Left hindlimb (tissue), 1 donor: ENCODE measurements around the gene BTNL9.
"Not testable (repeated sequence)": the region's sequence is repeated elsewhere in the genome, so short reads cannot be mapped to it uniquely, and the experiment has no call there.

Experiments
- DNase-seq: peaks from one replicate; pipeline ENCODE4 v3.0.0-alpha.2; 2018

The BTNL9 gene

GRCh38 chr5:181063514-181063913 lies 23.4 kb downstream of the BTNL9 start:
- DNase-seq: no peak

- no peak for DNase-seq
These were observed 24.9 kb downstream of the BTNL9 start for GRCh38 chr5:181064987-181065386.

DNA sequence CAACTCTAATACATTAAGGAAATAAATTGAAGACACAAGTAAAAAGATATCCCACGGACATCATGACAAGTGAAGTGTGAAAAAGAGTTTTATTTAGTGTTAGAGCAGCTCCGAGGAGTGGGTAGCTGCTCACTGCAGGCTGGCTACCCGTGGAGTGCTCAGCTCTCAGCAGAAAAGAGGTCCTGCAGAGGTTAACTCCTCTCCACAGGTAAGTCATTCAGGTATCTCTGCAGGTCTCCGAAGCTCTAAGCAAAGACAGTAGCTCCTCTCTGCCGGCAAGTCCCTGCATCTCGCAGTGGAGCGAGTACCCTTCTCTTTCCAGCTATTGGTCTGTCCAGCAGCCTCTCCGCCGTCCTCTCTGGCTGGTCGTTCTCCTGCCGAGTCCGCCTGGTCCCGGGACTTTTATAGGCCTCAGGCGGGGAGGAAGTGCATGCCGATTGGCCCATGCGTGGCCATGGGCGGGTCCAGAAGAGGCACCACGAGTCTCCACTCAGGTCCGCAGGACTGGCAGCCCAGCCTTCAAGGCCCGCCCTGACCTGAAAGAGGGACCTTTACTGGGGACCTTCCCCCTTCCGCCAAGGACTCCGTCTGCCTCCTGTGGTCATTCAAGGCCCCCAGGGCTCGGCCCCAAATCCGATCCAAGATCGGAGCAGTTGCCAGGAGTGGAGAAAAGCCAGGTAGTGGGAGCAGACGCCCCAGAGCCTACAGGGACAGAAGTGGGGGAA lies 29.9 kb downstream of the BTNL9 start:
- DNase-seq: no peak

GRCh38 chr5:181070523-181070922 lies 30.5 kb downstream of the BTNL9 start:
- DNase-seq: no peak

- DNase-seq: no peak
These were observed 31.2 kb downstream of the BTNL9 start for GRCh38 chr5:181071257-181071656.

- no peak for DNase-seq
These were observed 36.9 kb downstream of the BTNL9 start for GRCh38 chr5:181076920-181077319.

- no peak for DNase-seq
These were observed 41.9 kb downstream of the BTNL9 start for GRCh38 chr5:181081989-181082388.

DNA sequence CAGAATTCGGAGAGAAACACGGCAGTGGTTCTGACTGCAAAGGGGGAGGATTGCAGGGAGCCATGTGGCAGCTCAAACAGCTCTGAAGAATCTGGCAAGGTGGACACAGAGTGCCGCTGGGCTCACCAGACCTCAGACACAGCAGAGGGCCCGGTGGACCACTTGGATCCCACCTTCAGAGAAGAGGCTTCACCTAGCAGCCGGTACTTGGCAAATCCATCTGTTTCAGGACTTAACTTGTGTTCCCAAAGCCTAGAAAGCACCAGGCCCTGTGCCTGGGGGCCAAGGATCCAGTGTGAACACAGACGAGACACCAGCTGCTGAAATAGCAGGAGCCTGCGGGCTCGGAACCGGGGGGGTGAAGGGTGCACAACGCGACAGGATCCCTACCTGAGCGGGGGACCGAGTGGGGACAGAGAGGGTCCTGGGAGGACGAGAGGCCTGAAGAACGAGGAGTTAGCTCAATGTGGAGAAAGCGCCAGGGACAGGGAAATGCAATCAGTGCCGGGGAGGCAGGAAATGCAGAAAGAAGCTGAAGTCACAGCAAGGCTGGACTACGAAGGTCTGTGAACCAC lies 44.6 kb downstream of the BTNL9 start:
- no peak for DNase-seq

GRCh38 chr5:181086026-181086883 lies 46.2 kb downstream of the BTNL9 start:
- DNase-seq: no peak

- DNase-seq: no peak
These were observed 46.8 kb downstream of the BTNL9 start for GRCh38 chr5:181086884-181087205.

GRCh38 chr5:181087309-181087708 lies 47.2 kb downstream of the BTNL9 start:
- DNase-seq: no peak

DNA sequence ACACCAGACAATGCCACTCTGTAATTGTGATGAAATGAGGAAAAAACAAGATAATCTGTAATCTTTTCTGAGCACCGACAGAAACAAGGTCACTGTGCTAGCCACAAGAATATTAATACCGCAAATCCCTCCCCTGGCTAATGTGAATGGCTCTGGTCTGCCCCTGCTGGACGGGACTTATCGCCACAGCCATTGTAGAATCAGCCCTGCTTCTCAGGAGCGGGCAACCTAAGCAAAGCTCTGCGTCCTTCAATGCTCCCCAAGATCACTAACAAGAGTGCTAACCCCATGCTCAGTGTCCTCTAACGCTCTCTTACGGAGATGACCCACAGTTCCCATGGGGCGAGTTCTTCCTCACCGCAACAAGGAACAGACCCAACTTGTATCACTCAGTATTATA lies 48.2 kb downstream of the BTNL9 start:
- no peak for DNase-seq

DNA sequence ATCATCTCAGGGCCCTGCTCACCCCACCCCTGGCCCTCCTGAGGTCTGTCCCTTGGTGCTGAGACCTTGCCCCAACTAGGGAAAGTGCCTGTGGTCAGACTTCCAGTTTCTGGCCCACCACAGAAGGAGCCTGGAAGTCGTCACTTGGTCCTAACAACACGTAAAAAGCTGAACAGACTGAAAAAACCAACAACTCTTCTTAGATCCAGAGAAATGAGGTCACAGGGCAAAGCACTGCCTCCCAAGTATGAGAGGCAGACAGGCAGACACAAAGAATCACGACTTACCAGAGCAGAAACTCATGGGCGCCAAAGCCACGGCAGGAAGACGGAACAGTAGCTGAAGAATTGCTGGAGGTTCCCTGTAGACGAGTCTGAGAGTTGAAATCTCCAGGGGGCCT lies 52.4 kb downstream of the BTNL9 start:
- DNase-seq: no peak

- DNase-seq: not testable (repeated sequence)
These were observed 55.1 kb downstream of the BTNL9 start for GRCh38 chr5:181095162-181095561.

- not testable (repeated sequence) for DNase-seq
These were observed 56.8 kb downstream of the BTNL9 start for GRCh38 chr5:181096721-181097382.

DNA sequence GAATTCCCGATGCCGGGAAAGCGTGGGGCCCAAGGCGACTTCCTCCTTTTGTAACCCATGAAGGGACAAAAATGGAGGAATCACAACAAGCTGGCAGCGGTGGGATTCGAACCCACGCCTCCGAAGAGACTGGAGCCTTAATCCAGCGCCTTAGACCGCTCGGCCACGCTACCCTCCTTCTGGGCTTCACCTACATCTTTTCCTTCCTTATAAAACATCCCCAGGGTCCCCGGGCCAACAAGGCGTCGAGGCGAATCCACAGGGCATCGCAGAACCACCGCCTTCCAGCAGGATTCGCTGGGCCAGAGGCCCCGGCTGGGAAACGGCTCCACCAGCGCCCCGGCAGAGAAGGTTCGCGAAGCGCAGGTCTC lies 57.3 kb downstream of the BTNL9 start:
- not testable (repeated sequence) for DNase-seq

GRCh38 chr5:181097759-181098491 lies 57.9 kb downstream of the BTNL9 start:
- not testable (repeated sequence) for DNase-seq

DNA sequence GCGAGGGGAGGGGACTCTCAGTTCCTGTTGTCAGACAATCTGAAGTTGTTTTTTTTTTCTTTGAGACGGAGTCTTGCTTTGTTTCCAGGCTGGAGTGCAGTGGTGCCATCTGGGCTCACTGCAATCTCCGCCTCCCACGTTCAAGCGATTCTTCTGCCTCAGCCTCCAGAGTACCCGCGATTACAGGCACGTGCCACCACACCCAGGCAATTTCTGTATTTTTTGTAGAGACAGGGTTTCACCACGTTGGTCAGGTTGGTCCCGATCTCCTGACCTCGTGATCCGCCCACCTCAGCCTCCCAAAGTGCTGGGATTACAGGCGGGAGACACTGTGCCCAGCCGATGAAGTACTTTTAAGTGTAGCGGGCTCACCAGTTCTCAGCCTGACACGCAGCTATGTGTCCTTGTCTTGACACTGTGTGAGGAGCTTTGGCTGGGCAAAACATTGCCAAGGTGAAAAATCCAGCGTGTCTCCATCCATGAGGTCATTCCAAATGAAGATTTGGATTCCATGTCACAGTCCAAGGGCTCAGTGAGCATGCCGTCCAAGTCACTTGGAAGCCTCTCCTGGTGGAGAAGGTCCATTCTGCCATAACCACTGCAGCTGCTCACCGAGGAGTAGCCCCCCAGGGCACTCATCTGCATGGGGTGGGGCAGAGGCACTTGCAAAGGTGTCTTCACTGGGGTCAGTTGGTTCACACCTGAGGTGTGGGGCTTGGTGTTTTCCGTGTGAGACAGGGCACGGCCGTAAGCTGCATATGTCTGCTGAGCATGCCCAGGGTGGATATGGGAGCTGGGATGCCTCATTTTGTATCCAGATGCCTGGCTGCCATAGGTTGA lies 58.9 kb downstream of the BTNL9 start:
- DNase-seq: no peak

DNA sequence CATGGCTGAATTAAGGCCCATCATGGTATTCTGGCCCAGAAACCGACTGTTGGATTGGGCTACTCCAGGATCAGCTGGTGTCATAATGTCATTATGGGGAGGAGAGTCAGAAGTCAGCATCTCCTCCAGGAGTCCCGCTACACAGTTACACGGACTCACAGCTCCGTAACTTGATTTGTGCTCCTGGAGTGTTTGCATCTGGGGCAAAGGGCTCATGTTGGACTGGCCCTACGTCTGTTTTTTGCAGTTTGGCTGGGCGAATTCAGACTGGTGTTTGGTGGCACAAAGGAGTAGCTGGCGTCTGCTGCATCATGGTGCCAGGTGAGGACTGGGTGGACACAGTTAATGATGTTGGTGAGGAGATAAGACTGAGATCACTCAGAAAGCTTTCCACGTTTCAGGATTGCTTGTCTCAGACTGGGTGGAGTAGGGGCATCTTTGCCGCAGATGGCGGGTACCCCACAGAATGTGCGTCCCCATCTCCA lies 59.6 kb downstream of the BTNL9 start:
- no peak for DNase-seq

- no peak for DNase-seq
These were observed 60.2 kb downstream of the BTNL9 start for GRCh38 chr5:181100121-181100875.
